Ascending aorta (tissue), 2 donors: Measurements from ENCODE around the gene TANC1. TPM values are rescaled to one million over a fixed set of nuclear protein-coding genes. Genes with fewer than 3 reads are reported as not detected.

Experiments used
- DNase-seq, 2 donors: peaks; one replicate each; pipeline ENCODE4 v3.0.0-alpha.2; 2019; ENCODE audit warnings: low spot score in 2 of 2
- H3K27ac ChIP-seq, 2 donors: fragments of 200-600 bp; sonication (generic); one replicate each; pipeline ENCODE4 v1.5.1; 2016 to 2017; ENCODE audit warnings: mild to moderate bottlenecking in 1 of 2
- H3K27me3 ChIP-seq: fragments of 200-600 bp; sonication (generic); one replicate; pipeline ENCODE4 v1.5.1; 2017
- H3K36me3 ChIP-seq, 2 donors: fragments of 200-600 bp; sonication (generic); one replicate each; pipeline ENCODE4 v1.5.1; 2016
- H3K4me1 ChIP-seq, 2 donors: fragments of 200-600 bp; sonication (generic); one replicate each; pipeline ENCODE4 v1.5.1; 2016 to 2017; ENCODE audit warnings: mild to moderate bottlenecking in 1 of 2
- H3K4me3 ChIP-seq, 2 donors: fragments of 200-600 bp; sonication (generic); one replicate each; pipeline ENCODE4 v1.5.1; 2016 to 2017; ENCODE audit warnings: mild to moderate bottlenecking in 1 of 2
- H3K9me3 ChIP-seq, 2 donors: fragments of 200-600 bp; sonication (generic); one replicate each; pipeline ENCODE4 v1.5.1; 2016
- CTCF ChIP-seq, 3 experiments: fragments of 200-600 bp in 2 of 3; fragments of 450-650 bp in 1 of 3; sonication (generic) in 2 of 3; IDR thresholded peaks; one replicate each; pipeline ENCODE4 v1.5.1; 2016 to 2019; ENCODE audit warnings: antibody characterized with exemption in 3 of 3, mild to moderate bottlenecking in 1 of 3, moderate library complexity in 1 of 3
- intact Hi-C: fragments of 100-400 bp; cut with DNase I; formaldehyde crosslinking; loops from one replicate; pipeline ENCODE4 v1.15.1; 2023
- total RNA-seq: library from RNA; depleted of rRNA; stranded (reverse); fragments of >200 nt; gene quantifications from one replicate; pipeline ENCODE4 v1.1.0, GENCODE V29; 2016

The TANC1 gene
- total RNA-seq, 1 donor from 2014 or later: 45.4 TPM

DNA sequence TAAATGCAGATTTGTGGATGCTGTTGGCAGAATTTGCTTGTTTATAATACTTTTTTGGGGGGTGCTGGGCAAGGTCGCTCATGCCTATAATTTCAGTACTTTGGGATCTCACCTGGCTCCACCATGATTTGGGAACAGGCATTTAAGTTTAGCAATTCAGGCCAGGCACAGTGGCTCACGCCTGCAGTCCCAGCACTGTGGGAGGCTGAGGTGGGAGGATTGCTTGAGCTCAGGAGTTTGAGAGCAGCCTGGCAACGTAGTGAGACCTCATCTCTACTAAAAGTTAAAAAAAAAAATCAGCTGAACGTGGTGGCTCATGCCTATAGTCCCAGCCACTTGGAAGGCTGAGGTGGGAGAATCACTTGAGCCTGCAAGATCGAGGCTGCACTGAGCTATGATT, 20.7 kb downstream of the TANC1 start:
- no peak for TF ChIP-seq CTCF (IDR thresholded peaks at IDR 0.05)
- no peak for DNase-seq
- peaks cover 3 to 18% of the 10 kb centered on the region in 2 donors for H3K4me1 ChIP-seq

DNA sequence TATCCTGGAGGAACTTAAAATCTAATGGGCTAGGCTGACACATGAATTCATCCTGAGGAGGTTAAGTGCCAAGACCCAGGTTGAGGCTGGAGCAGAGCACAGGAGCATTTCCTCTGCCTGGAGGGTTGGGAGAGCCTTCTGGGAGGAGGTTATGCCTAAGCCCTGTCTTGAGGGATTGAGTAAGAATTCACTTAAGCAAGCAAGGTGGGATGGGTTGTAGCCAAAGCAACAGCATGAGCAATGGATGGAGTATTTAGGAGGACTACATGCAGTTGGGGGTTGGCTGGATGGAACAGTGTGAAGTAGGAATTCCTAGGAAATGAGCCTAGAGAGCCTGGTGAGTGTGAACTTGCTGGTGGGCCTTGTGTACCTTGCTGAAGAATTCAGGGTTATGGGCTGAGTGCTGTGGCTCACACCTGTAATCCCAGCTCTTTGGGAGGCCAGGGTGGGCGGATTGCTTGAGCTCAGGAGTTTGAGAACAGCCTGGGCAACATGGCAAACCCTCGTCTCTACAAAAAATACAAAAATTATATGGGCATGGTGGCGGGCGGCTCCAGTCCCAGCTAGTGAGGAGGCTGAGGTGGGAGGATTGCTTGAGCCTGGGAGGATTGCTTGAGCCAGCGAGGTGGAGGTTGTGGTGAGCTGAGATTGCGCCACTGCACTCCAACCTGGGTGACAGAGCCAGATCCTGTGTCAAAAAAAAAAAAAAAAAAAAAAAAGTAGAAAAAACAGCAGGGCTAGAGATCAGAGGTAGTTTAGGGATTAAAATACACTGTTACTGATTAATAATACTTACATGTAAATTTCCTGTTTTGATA, 22.2 kb downstream of the TANC1 start:
- Histone ChIP-seq H3K4me3 (no peak overlapping the region), H3K4me1 (peaks cover 0 to 16% of the 10 kb centered on the region in 2 donors), H3K27me3 (no peaks in the 10 kb centered on the region), H3K9me3 (no peaks in the 10 kb centered on the region), H3K36me3 (no peaks in the 10 kb centered on the region), H3K27ac (no peak overlapping the region)
- no peak for DNase-seq
- intact Hi-C loops: no loop called here
- TF ChIP-seq CTCF (IDR thresholded peaks at IDR 0.05): no peak

More for the DNA sequence above, 20.7 kb downstream of the TANC1 start:
- H3K4me3 ChIP-seq: no peak overlapping the region
- intact Hi-C loops: no loop called here
- H3K36me3 ChIP-seq: no peaks in the 10 kb centered on the region
- no peaks in the 10 kb centered on the region for H3K27me3 ChIP-seq
- H3K27ac ChIP-seq: no peak overlapping the region
- H3K9me3 ChIP-seq: no peaks in the 10 kb centered on the region

DNA sequence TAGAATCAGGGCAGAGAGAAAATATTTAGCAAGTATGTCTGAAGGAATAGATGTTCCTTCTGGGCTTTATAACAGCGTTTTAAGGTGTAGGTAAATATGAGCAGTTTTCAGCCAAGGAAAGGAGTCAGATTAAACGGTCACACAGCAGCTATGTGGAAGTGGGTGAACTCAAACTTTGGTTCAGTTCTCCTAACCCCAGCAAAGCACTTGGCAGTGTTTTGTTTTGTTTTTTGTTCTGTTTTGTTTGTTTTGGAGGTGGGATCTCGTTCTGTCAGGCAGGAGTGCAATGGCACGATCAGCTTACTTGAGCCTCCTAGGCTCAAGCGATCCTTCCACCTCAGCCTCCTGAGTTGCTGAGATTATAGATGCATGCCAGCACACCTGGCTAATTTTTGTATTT, 24.6 kb downstream of the TANC1 start:
- intact Hi-C loops: no loop called here
- Histone ChIP-seq H3K4me3 (no peak overlapping the region), H3K4me1 (peaks cover 0 to 21% of the 10 kb centered on the region in 2 donors)

GRCh38 chr2:158993721-158994587, 25.5 kb downstream of the TANC1 start:
- no peak for TF ChIP-seq CTCF (IDR thresholded peaks at IDR 0.05)
- Histone ChIP-seq H3K4me3 (no peak overlapping the region), H3K4me1 (peaks cover under 1 to 23% of the 10 kb centered on the region in 2 donors), H3K9me3 (no peaks in the 10 kb centered on the region), H3K27ac (no peak overlapping the region), H3K27me3 (no peaks in the 10 kb centered on the region), H3K36me3 (no peaks in the 10 kb centered on the region)
- intact Hi-C loops: no loop called here
- DNase-seq: no peak

More for the DNA sequence above, 24.6 kb downstream of the TANC1 start:
- Histone ChIP-seq H3K36me3 (no peaks in the 10 kb centered on the region), H3K27ac (no peak overlapping the region), H3K27me3 (no peaks in the 10 kb centered on the region), H3K9me3 (no peaks in the 10 kb centered on the region)
- no peak for DNase-seq
- no peak for TF ChIP-seq CTCF (IDR thresholded peaks at IDR 0.05)

GRCh38 chr2:158994920-158995676, 26.7 kb downstream of the TANC1 start:
- no peak for DNase-seq
- no peak for TF ChIP-seq CTCF (IDR thresholded peaks at IDR 0.05)
- H3K9me3 ChIP-seq: no peaks in the 10 kb centered on the region
- peak overlapping the region in 1 of 2 donors; percentile 26 for H3K27ac ChIP-seq
- H3K4me3 ChIP-seq: no peak overlapping the region
- H3K27me3 ChIP-seq: no peaks in the 10 kb centered on the region
- no peaks in the 10 kb centered on the region for H3K36me3 ChIP-seq
- intact Hi-C loops: no loop called here
- peaks cover 5 to 28% of the 10 kb centered on the region in 2 donors for H3K4me1 ChIP-seq
